IPS-18a (cell line): Measurements from ENCODE around the gene PPP1CC.

Source experiments
- H3K27ac ChIP-seq: one replicate; pipeline ENCODE4 v1.5.1; 2013; ENCODE audit warnings: low read length
- H3K27me3 ChIP-seq: one replicate; pipeline ENCODE4 v1.6.1; 2013; ENCODE audit warnings: mild to moderate bottlenecking, low read length; ENCODE audit not compliant: control insufficient read depth, insufficient read depth
- H3K36me3 ChIP-seq: one replicate; pipeline ENCODE4 v1.6.1; 2013; ENCODE audit warnings: low read depth, low read length; ENCODE audit not compliant: control insufficient read depth
- H3K4me1 ChIP-seq: one replicate; pipeline ENCODE4 v1.6.1; 2013; ENCODE audit warnings: low read depth, low read length; ENCODE audit not compliant: control insufficient read depth
- H3K4me3 ChIP-seq: one replicate; pipeline ENCODE4 v1.5.1; 2013; ENCODE audit warnings: low read length
- H3K9ac ChIP-seq: one replicate; pipeline ENCODE4 v1.6.1; 2013; ENCODE audit warnings: mild to moderate bottlenecking, low read length, moderate library complexity
- H3K9me3 ChIP-seq: one replicate; pipeline ENCODE4 v1.6.1; 2013; ENCODE audit warnings: low read depth, low read length; ENCODE audit not compliant: control insufficient read depth

The PPP1CC gene

GRCh38 chr12:110750784-110751461, 8.2 kb upstream of the PPP1CC start:
- Histone ChIP-seq H3K4me1 (no peaks in the 10 kb centered on the region), H3K9me3 (no peaks in the 10 kb centered on the region), H3K4me3 (no peak overlapping the region), H3K36me3 (no peaks in the 10 kb centered on the region), H3K27ac (no peak overlapping the region), H3K27me3 (no peaks in the 10 kb centered on the region), H3K9ac (no peak overlapping the region)

- Histone ChIP-seq H3K9ac (no peak overlapping the region), H3K27me3 (no peaks in the 10 kb centered on the region), H3K27ac (no peak overlapping the region), H3K36me3 (no peaks in the 10 kb centered on the region), H3K9me3 (no peaks in the 10 kb centered on the region), H3K4me1 (peaks cover 8% of the 10 kb centered on the region), H3K4me3 (no peak overlapping the region)
Observed at GRCh38 chr12:110746550-110746949, 3.9 kb upstream of the PPP1CC start.

- Histone ChIP-seq H3K27me3 (no peaks in the 10 kb centered on the region), H3K36me3 (no peaks in the 10 kb centered on the region), H3K4me3 (no peak overlapping the region), H3K9ac (no peak overlapping the region), H3K4me1 (peaks cover 13% of the 10 kb centered on the region), H3K9me3 (no peaks in the 10 kb centered on the region), H3K27ac (no peak overlapping the region)
Observed at GRCh38 chr12:110745542-110746284, 3.0 kb upstream of the PPP1CC start.

GRCh38 chr12:110744601-110745264, 2.0 kb upstream of the PPP1CC start:
- Histone ChIP-seq H3K9ac (no peak overlapping the region), H3K4me1 (peaks cover 17% of the 10 kb centered on the region), H3K9me3 (no peaks in the 10 kb centered on the region), H3K27me3 (no peaks in the 10 kb centered on the region), H3K27ac (no peak overlapping the region), H3K36me3 (no peaks in the 10 kb centered on the region), H3K4me3 (peak overlapping the region; percentile 93)

- H3K4me3 ChIP-seq: peak overlapping the region; percentile 93
- H3K36me3 ChIP-seq: no peaks in the 10 kb centered on the region
- peaks cover 21% of the 10 kb centered on the region for H3K4me1 ChIP-seq
- H3K9me3 ChIP-seq: no peaks in the 10 kb centered on the region
- H3K27me3 ChIP-seq: no peaks in the 10 kb centered on the region
- H3K9ac ChIP-seq: peak overlapping the region; percentile 95
- H3K27ac ChIP-seq: no peak overlapping the region
Observed at GRCh38 chr12:110744151-110744571, 1.5 kb upstream of the PPP1CC start.

GRCh38 chr12:110743571-110744093, 941 bp upstream of the PPP1CC start:
- Histone ChIP-seq H3K9me3 (no peaks in the 10 kb centered on the region), H3K27ac (peak overlapping the region; percentile 65), H3K36me3 (no peaks in the 10 kb centered on the region), H3K27me3 (no peaks in the 10 kb centered on the region), H3K4me3 (peak overlapping the region; percentile 93), H3K9ac (peak overlapping the region; percentile 95), H3K4me1 (peaks cover 23% of the 10 kb centered on the region)

GRCh38 chr12:110742096-110742717, 484 bp downstream of the PPP1CC start:
- no peaks in the 10 kb centered on the region for H3K27me3 ChIP-seq
- peak overlapping the region; percentile 88 for H3K9ac ChIP-seq

GRCh38 chr12:110741341-110742095, 1.2 kb downstream of the PPP1CC start:
- Histone ChIP-seq H3K4me3 (peak overlapping the region; percentile 87), H3K27ac (no peak overlapping the region), H3K4me1 (peaks cover 25% of the 10 kb centered on the region), H3K27me3 (no peaks in the 10 kb centered on the region), H3K9ac (peak overlapping the region; percentile 88), H3K9me3 (no peaks in the 10 kb centered on the region), H3K36me3 (peaks cover 5% of the 10 kb centered on the region)

More at GRCh38 chr12:110742096-110742717, 484 bp downstream of the PPP1CC start:
- Histone ChIP-seq H3K9me3 (no peaks in the 10 kb centered on the region), H3K4me1 (peaks cover 25% of the 10 kb centered on the region), H3K4me3 (peak overlapping the region; percentile 87), H3K27ac (peak overlapping the region; percentile 54), H3K36me3 (peaks cover 5% of the 10 kb centered on the region)

GRCh38 chr12:110739894-110740293, 2.8 kb downstream of the PPP1CC start:
- Histone ChIP-seq H3K36me3 (peaks cover 5% of the 10 kb centered on the region), H3K27me3 (no peaks in the 10 kb centered on the region), H3K9ac (no peak overlapping the region), H3K27ac (no peak overlapping the region), H3K4me3 (peak overlapping the region; percentile 87), H3K9me3 (no peaks in the 10 kb centered on the region), H3K4me1 (peaks cover 25% of the 10 kb centered on the region)

GRCh38 chr12:110739488-110739887, 3.2 kb downstream of the PPP1CC start:
- no peak overlapping the region for H3K9ac ChIP-seq
- H3K36me3 ChIP-seq: peaks cover 5% of the 10 kb centered on the region
- no peaks in the 10 kb centered on the region for H3K9me3 ChIP-seq
- H3K27me3 ChIP-seq: no peaks in the 10 kb centered on the region
- no peak overlapping the region for H3K27ac ChIP-seq
- H3K4me1 ChIP-seq: peaks cover 25% of the 10 kb centered on the region
- H3K4me3 ChIP-seq: peak overlapping the region; percentile 87
